GM13977 (cell line): ENCODE results near the gene NUDT14.

ENCODE experiments used
- DNase-seq: peaks from one replicate; pipeline ENCODE4 v3.0.0; 2012; ENCODE audit warnings: low spot score
- CTCF ChIP-seq: IDR thresholded peaks from 2 replicates; pipeline ENCODE4 v1.5.1; 2012; ENCODE audit warnings: mild to moderate bottlenecking, control low read depth; ENCODE audit not compliant: insufficient read depth; ENCODE audit errors: extremely low read depth, missing control alignments
- in situ Hi-C: fragments of 300-500 bp; cut with MboI; formaldehyde crosslinking; loops from one replicate; pipeline ENCODE4 v1.12.0; 2022; ENCODE audit warnings: low sequenced_read_pairs, low pct_unique_long_range_greater_than_20kb, mixed read lengths, inconsistent platforms; ENCODE audit not compliant: unreplicated experiment

Gene NUDT14

GRCh38 chr14:105126126-105126980 is 54.8 kb downstream of the NUDT14 start:
- in situ Hi-C loops, result no loop called here
- no peak for DNase-seq
- no peak for TF ChIP-seq CTCF

GRCh38 chr14:105124823-105125222 is 56.3 kb downstream of the NUDT14 start:
- TF ChIP-seq CTCF, result no peak
- DNase-seq, result no peak
- in situ Hi-C loops, result loop anchor here (25.0 kb wide), 1 partner anchor 387 kb away; no protein-coding TSS in a partner anchor

- no peak for TF ChIP-seq CTCF
- in situ Hi-C loops, result loop anchor here (25.0 kb wide), 1 partner anchor 388 kb away; no protein-coding TSS in a partner anchor
- DNase-seq, result no peak
Measured at GRCh38 chr14:105123981-105124765, 56.9 kb downstream of the NUDT14 start.

GRCh38 chr14:105123064-105123665 is 57.9 kb downstream of the NUDT14 start:
- in situ Hi-C loops, result loop anchor here (25.0 kb wide), 1 partner anchor 389 kb away; no protein-coding TSS in a partner anchor
- no peak for DNase-seq
- TF ChIP-seq CTCF, result no peak
